K562 (cell line): ENCODE results near the gene PHF3. TPM values are rescaled to one million over a fixed set of nuclear protein-coding genes. Genes with fewer than 3 reads are reported as not detected.

ENCODE experiments used
- ATAC-seq: fragments of 200-7000 bp; cut with Tn5 transposase; 3 replicates; pipeline ENCODE4 v1.9.1; 2020; ENCODE audit warnings: moderate library complexity
- BruUV-seq: library from RNA; stranded (reverse); fragments of 400-500 nt; replicated peaks from 2 replicates; lab custom pipeline; 2021; lab: Mats Ljungman, UMichigan
- CTCF ChIA-PET: fragments of 300-600 bp; formaldehyde crosslinking; extraction: SDS; loops from one replicate; lab custom pipeline; 2021; ENCODE audit warnings: low intra/inter-chr PET ratio; lab: Yijun Ruan, JAX
- POLR2A ChIA-PET: fragments of 300-600, 350-650 bp; sonication (Branson Sonifier 250); formaldehyde crosslinking; extraction: SDS; loops from one replicate; lab custom pipeline; 2021; ENCODE audit warnings: antibody characterized with exemption, inconsistent platforms; lab: Yijun Ruan, JAX
- DNase-seq, 4 experiments: peaks; one replicate each; pipeline versions ENCODE4 v3.0.0 to v3.0.0-alpha.2; 2011 to 2018; ENCODE audit warnings: low spot score in 3 of 4, mixed read lengths in 3 of 4; ENCODE audit errors: extremely low read depth in 1 of 4
- FAIRE-seq: peaks from 2 replicates; lab custom pipeline; 2011; peaks lifted over from hg19 to GRCh38; lab: Jason Lieb, UNC
- H2AFZ ChIP-seq: 2 replicates; pipeline ENCODE4 v1.6.0; 2011; ENCODE audit warnings: low read depth, low read length, control low read depth, inconsistent platforms
- H3K27ac ChIP-seq: fragments of 200-600 bp; 3 replicates; pipeline ENCODE4 v1.8.0; 2011; ENCODE audit warnings: low read depth, mild to moderate bottlenecking, control low read depth, inconsistent platforms, low read length, moderate library complexity, mixed read lengths; ENCODE audit errors: extremely low read depth
- H3K27me3 ChIP-seq, 2 experiments: fragments of 300-600 bp in 1 of 2; 2 replicates in 1 of 2; 3 replicates in 1 of 2; pipeline versions ENCODE4 v1.6.0 to v1.8.0; 2011; ENCODE audit warnings: inconsistent platforms in 2 of 2, low read length in 2 of 2, mild to moderate bottlenecking in 1 of 2, mixed read lengths in 1 of 2, moderate library complexity in 1 of 2; ENCODE audit not compliant: control insufficient read depth in 2 of 2, insufficient read depth in 2 of 2
- H3K36me3 ChIP-seq: fragments of 300-600 bp; 3 replicates; pipeline ENCODE4 v1.8.0; 2011; ENCODE audit warnings: mild to moderate bottlenecking, low read length, inconsistent platforms; ENCODE audit not compliant: control insufficient read depth, insufficient read depth
- H3K4me1 ChIP-seq, 2 experiments: fragments of 200-600 bp in 1 of 2; replicated peaks in 1 of 2; 2 replicates in 1 of 2; 3 replicates in 1 of 2; pipeline versions ENCODE4 v1.5.1 to v1.8.0; 2011; ENCODE audit warnings: inconsistent platforms in 2 of 2, low read length in 2 of 2, mild to moderate bottlenecking in 1 of 2, mixed read lengths in 1 of 2, moderate library complexity in 1 of 2; ENCODE audit not compliant: control insufficient read depth in 2 of 2, insufficient read depth in 2 of 2
- H3K4me2 ChIP-seq: 2 replicates; pipeline ENCODE4 v1.6.1; 2011; ENCODE audit warnings: low read length, control low read depth, inconsistent platforms, mixed read lengths; ENCODE audit not compliant: insufficient read depth
- H3K4me3 ChIP-seq: fragments of 200-600 bp; sonication (generic), shearing (Covaris generic); 2 replicates; pipeline ENCODE4 v1.5.1; 2016; ENCODE audit warnings: control low read depth, inconsistent platforms
- H3K79me2 ChIP-seq: fragments of 200-600 bp; 3 replicates; pipeline ENCODE4 v1.8.0; 2011; ENCODE audit warnings: low read length, inconsistent platforms; ENCODE audit not compliant: control insufficient read depth, insufficient read depth
- H3K9ac ChIP-seq, 2 experiments: 2 replicates each; pipeline versions ENCODE4 v1.6.0 to v1.6.1; 2011; ENCODE audit warnings: low read depth in 2 of 2, low read length in 2 of 2, control low read depth in 1 of 2, inconsistent platforms in 1 of 2, mild to moderate bottlenecking in 1 of 2, mixed read lengths in 1 of 2; ENCODE audit not compliant: insufficient read depth in 1 of 2
- H3K9me1 ChIP-seq: one replicate; pipeline ENCODE4 v1.6.0; 2011; ENCODE audit warnings: inconsistent platforms, mild to moderate bottlenecking, low read length, moderate library complexity; ENCODE audit not compliant: control insufficient read depth, insufficient read depth
- H3K9me3 ChIP-seq: replicated peaks from 2 replicates; pipeline ENCODE4 v1.5.1; 2011; ENCODE audit warnings: low read depth, low read length, inconsistent platforms; ENCODE audit not compliant: control insufficient read depth, insufficient read depth
- H4K20me1 ChIP-seq: replicated peaks from 2 replicates; pipeline ENCODE4 v1.6.1; 2011; ENCODE audit warnings: low read length, inconsistent platforms, mixed read lengths; ENCODE audit not compliant: control insufficient read depth, insufficient read depth
- BMI1 ChIP-seq: fragments of 150-350 bp; IDR thresholded peaks from 2 replicates; pipeline ENCODE4 v1.6.1; 2014; ENCODE audit warnings: low read length
- C11orf30 ChIP-seq: fragments of 450-650 bp; IDR thresholded peaks from 2 replicates; pipeline ENCODE4 v1.6.1; 2016; ENCODE audit warnings: low read depth, mild to moderate bottlenecking
- FOXA3 ChIP-seq, 2 experiments: fragments of 450-650 bp in 1 of 2; sonication (generic) in 1 of 2; formaldehyde crosslinking; IDR thresholded peaks in 1 of 2; conservative IDR thresholded peaks in 1 of 2; 2 replicates each; pipeline versions ENCODE4 v1.4.0 to v1.8.0; 2020 to 2022; ENCODE audit warnings: mild to moderate bottlenecking in 2 of 2, missing genetic modification reagents in 1 of 2
- KLF13 ChIP-seq: fragments of 450-650 bp; IDR thresholded peaks from 2 replicates; pipeline ENCODE4 v1.6.1; 2016; ENCODE audit warnings: missing genetic modification characterization, low read depth, mild to moderate bottlenecking, missing compliant biosample characterization, moderate library complexity, borderline replicate concordance
- MLX ChIP-seq, 2 experiments: fragments of 450-650 bp in 1 of 2; sonication (generic) in 1 of 2; formaldehyde crosslinking; conservative IDR thresholded peaks; 2 replicates each; pipeline versions ENCODE4 v1.4.0 to v1.8.1; 2020 to 2022; ENCODE audit warnings: mild to moderate bottlenecking in 1 of 2, missing genetic modification reagents in 1 of 2
- MXI1 ChIP-seq: IDR thresholded peaks from 2 replicates; pipeline ENCODE4 v1.6.1; 2011; ENCODE audit warnings: low read depth, mild to moderate bottlenecking, improper control_type of control experiment, low read length
- RBFOX2 ChIP-seq: fragments of 200-400 bp; formaldehyde crosslinking; IDR thresholded peaks from 2 replicates; pipeline ENCODE4 v1.6.1; 2017; ENCODE audit warnings: low read depth, mild to moderate bottlenecking, low read length, moderate library complexity
- SRSF3 ChIP-seq: fragments of 200-400 bp; formaldehyde crosslinking; IDR thresholded peaks from 2 replicates; pipeline ENCODE4 v1.6.1; 2016; ENCODE audit warnings: mild to moderate bottlenecking, low read length, moderate library complexity; ENCODE audit not compliant: insufficient read depth
- XRCC4 ChIP-seq: IDR thresholded peaks from one replicate; pipeline ENCODE4 v1.6.1; 2011; ENCODE audit not compliant: insufficient read depth, insufficient read length; ENCODE audit errors: extremely low read depth
- ZFP36 ChIP-seq: fragments of 150-350 bp; IDR thresholded peaks from 2 replicates; pipeline ENCODE4 v1.6.1; 2018; ENCODE audit warnings: low read length, low read depth; ENCODE audit not compliant: partially characterized antibody
- ZNF316 ChIP-seq: fragments of 450-650 bp; IDR thresholded peaks from 2 replicates; pipeline ENCODE4 v1.6.1; 2016
- WGBS: fragments of 100-300 bp; shearing (Covaris generic); methylation state at CpG from one replicate; pipeline ENCODE4 v1.1.6; 2016; ENCODE audit warnings: low coverage, mixed read lengths; ENCODE audit not compliant: insufficient coverage; ENCODE audit errors: missing lambda C conversion rate; 5-methylcytosine and 5-hydroxymethylcytosine counted together
- in situ Hi-C: fragments of 300-500 bp; cut with MboI; formaldehyde crosslinking; loops from 4 replicates; pipeline ENCODE4 v1.15.0; 2018; ENCODE audit warnings: inconsistent platforms, mixed read lengths
- intact Hi-C: fragments of 100-400 bp; cut with micrococcal nuclease; formaldehyde crosslinking; loops from 2 replicates; pipeline ENCODE4 v1.14.2; 2022
- polyA plus RNA-seq, 8 experiments: library from polyadenylated mRNA; depleted of rRNA in 4 of 8; stranded (reverse) in 5 of 8; unstranded in 3 of 8; fragments of >200 nt; fragmentation: Nextera tagmentation in 2 of 8; fragmentation: Illumina TruSeq in 1 of 8; extraction: Ambion mirVana in 2 of 8; extraction: Trizol in 1 of 8; gene quantifications; 2 replicates each; pipeline versions ENCODE4 v1.2.1 to v1.2.3, GENCODE V29; 2011 to 2014; ENCODE audit warnings: inconsistent platforms in 1 of 8, missing spikeins in 1 of 8
- total RNA-seq, 7 experiments: library from RNA; depleted of rRNA in 6 of 7; stranded (reverse); fragments of >200 nt in 6 of 7; fragmentation: Illumina TruSeq in 2 of 7; extraction: Trizol in 2 of 7; gene quantifications; 2 replicates each; pipeline versions ENCODE4 v1.2.1 to v1.2.3, GENCODE V29; 2011 to 2021; ENCODE audit warnings: low replicate concordance in 1 of 7
- TF ChIP-seq, protein P1 (sequence below): fragments of 250-450 bp; sonication (Bioruptor Pico); IDR thresholded peaks from 2 replicates; pipeline ENCODE4 v1.6.1; 2021; ENCODE audit warnings: mild to moderate bottlenecking
- TF ChIP-seq, protein P2 (sequence below): fragments of 250-450 bp; sonication (Bioruptor Pico); IDR thresholded peaks from 2 replicates; pipeline ENCODE4 v1.8.0; 2021; ENCODE audit warnings: moderate library complexity, mild to moderate bottlenecking, inconsistent platforms

PHF3 gene
- total and polyA plus RNA-seq, 9 of the 15 experiments (the other 6 are each of a cell fraction or from before 2014, with no cell fraction given) = 8.1 to 51.2 (median 30.9) TPM

GRCh38 chr6:63743691-63744090 lies 108.1 kb downstream of the PHF3 start:
- no TSS peak for BruUV-seq

GRCh38 chr6:63744810-63745209 lies 109.2 kb downstream of the PHF3 start:
- FAIRE-seq = no peak
- H3K4me3 ChIP-seq = no peak overlapping the region
- 0% methylated on average over 4 of the region's 4 CpGs for WGBS
- TF ChIP-seq, protein P1, sequence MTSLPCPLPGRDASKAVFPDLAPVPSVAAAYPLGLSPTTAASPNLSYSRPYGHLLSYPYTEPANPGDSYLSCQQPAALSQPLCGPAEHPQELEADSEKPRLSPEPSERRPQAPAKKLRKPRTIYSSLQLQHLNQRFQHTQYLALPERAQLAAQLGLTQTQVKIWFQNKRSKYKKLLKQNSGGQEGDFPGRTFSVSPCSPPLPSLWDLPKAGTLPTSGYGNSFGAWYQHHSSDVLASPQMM = no peak
- TF ChIP-seq XRCC4 (no peak), ZFP36 (no peak), C11orf30 (peak; percentile 20; the same call in 1 of the 2 replicates), BMI1 (no peak), MXI1 (no peak), ZNF316 (peak; percentile 69), FOXA3 (CRISPR knock-in tag; conservative IDR thresholded peaks at IDR 0.05 in 1 of 2, IDR thresholded peaks at IDR 0.05 in 1 of 2) (no peak)
- TF ChIP-seq, protein P2, sequence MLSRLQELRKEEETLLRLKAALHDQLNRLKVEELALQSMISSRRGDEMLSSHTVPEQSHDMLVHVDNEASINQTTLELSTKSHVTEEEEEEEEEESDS (CRISPR knock-in tag) = no peak
- TF ChIP-seq, all 486 proteins: peak for 2
- in situ Hi-C loops = no loop called here
- POLR2A ChIA-PET = no interaction called here
- H3K9me1 ChIP-seq = no peaks in the 10 kb centered on the region
- no peak for ATAC-seq
- H4K20me1 ChIP-seq = no peaks in the 10 kb centered on the region
- H3K79me2 ChIP-seq = no peaks in the 10 kb centered on the region
- H3K27me3 ChIP-seq = no peaks in the 10 kb centered on the region
- no peak overlapping the region for H3K9ac ChIP-seq
- no peak overlapping the region for H3K27ac ChIP-seq
- no peak overlapping the region for H3K4me2 ChIP-seq
- CTCF ChIA-PET = no interaction called here
- H2AFZ ChIP-seq = no peak overlapping the region
- BruUV-seq = no TSS peak
- no peak for DNase-seq
- no peaks in the 10 kb centered on the region for H3K4me1 ChIP-seq
- intact Hi-C loops = no loop called here
- H3K36me3 ChIP-seq = no peaks in the 10 kb centered on the region
- H3K9me3 ChIP-seq = no peaks in the 10 kb centered on the region

More at GRCh38 chr6:63743691-63744090, 108.1 kb downstream of the PHF3 start:
- CTCF ChIA-PET = no interaction called here
- no peaks in the 10 kb centered on the region for H3K27me3 ChIP-seq
- no peaks in the 10 kb centered on the region for H3K9me1 ChIP-seq
- in situ Hi-C loops = no loop called here
- POLR2A ChIA-PET = no interaction called here
- H3K4me1 ChIP-seq = no peaks in the 10 kb centered on the region
- DNase-seq = no peak
- no peak overlapping the region for H3K4me3 ChIP-seq
- H3K27ac ChIP-seq = no peak overlapping the region
- no peak overlapping the region for H3K4me2 ChIP-seq
- ATAC-seq = no peak
- intact Hi-C loops = no loop called here
- no peaks in the 10 kb centered on the region for H3K79me2 ChIP-seq
- FAIRE-seq = no peak
- H3K9me3 ChIP-seq = no peaks in the 10 kb centered on the region; the same call in 1 of the 2 replicates
- no peak overlapping the region for H2AFZ ChIP-seq
- H3K9ac ChIP-seq = no peak overlapping the region
- H4K20me1 ChIP-seq = no peaks in the 10 kb centered on the region
- H3K36me3 ChIP-seq = no peaks in the 10 kb centered on the region
- TF ChIP-seq MLX (CRISPR knock-in tag; conservative IDR thresholded peaks at IDR 0.05) (no peak), KLF13 (no peak), RBFOX2 (no peak), SRSF3 (no peak)
- TF ChIP-seq, all 486 proteins: peak for 0
